Measurements from ENCODE around the gene IFI16. TPM values are rescaled to one million over a fixed set of nuclear protein-coding genes. Genes with fewer than 3 reads are reported as not detected.
"Not testable (repeated sequence)": the region's sequence is repeated elsewhere in the genome, so short reads cannot be mapped to it uniquely, and the experiment has no call there.

Gene IFI16
- total RNA-seq, 1 experiment from 2014 or later: 31.3 TPM

- CTCF ChIA-PET: no interaction called here
- no peak overlapping the region for H2AFZ ChIP-seq
- POLR2A ChIA-PET (ENCODE audit: unreplicated experiment): interaction anchor here (0.6 kb wide), 1 partner anchor 527 kb away, joined by 4 read pairs; no protein-coding TSS in a partner anchor
- no peaks in the 10 kb centered on the region; the same call in 1 of the 2 replicates for H3F3A ChIP-seq (ENCODE audit: insufficient read depth, low read depth)
- no TSS peak for BruUV-seq (replicated peaks)
- no peaks in the 10 kb centered on the region for H4K20me1 ChIP-seq (ENCODE audit: insufficient read depth)
- intact Hi-C loops (cut with micrococcal nuclease; ENCODE audit: unreplicated experiment): loop anchor here (10.0 kb wide), 1 partner anchor 1040 kb away; no protein-coding TSS in a partner anchor
- H3K9me2 ChIP-seq (ENCODE audit: insufficient read depth): no peaks in the 10 kb centered on the region
- TF ChIP-seq CTCF (conservative IDR thresholded peaks at IDR 0.05): no peak
- TF ChIP-seq EZH2 (IDR thresholded peaks at IDR 0.05; ENCODE audit: low read depth): no peak
- no peaks in the 10 kb centered on the region for H3K9me3 ChIP-seq (ENCODE audit: insufficient read depth, low read depth)
- no peaks in the 10 kb centered on the region for H3K79me2 ChIP-seq (ENCODE audit: low read depth)
- 0 out of 2 replicates have a peak, but pooled peaks cover 6% of the 10 kb centered on the region for H3K27me3 ChIP-seq (ENCODE audit: insufficient read depth, low read depth)
- no peak for DNase-seq
- no peaks in the 10 kb centered on the region for H3K4me1 ChIP-seq (replicated peaks; ENCODE audit: insufficient read depth)
- no peak overlapping the region for H3K4me3 ChIP-seq
- H3K36me3 ChIP-seq (ENCODE audit: low read depth): no peaks in the 10 kb centered on the region
- no peak overlapping the region for H3K4me2 ChIP-seq
- H3K27ac ChIP-seq: no peak overlapping the region
Observed at GRCh38 chr1:159005161-159005560, 4.5 kb upstream of the IFI16 start.

- H3K9me2 ChIP-seq (ENCODE audit: insufficient read depth): no peaks in the 10 kb centered on the region
- intact Hi-C loops (cut with micrococcal nuclease; ENCODE audit: unreplicated experiment): loop anchor here (10.0 kb wide), 1 partner anchor 1041 kb away; no protein-coding TSS in a partner anchor
- H3K36me3 ChIP-seq (ENCODE audit: low read depth): no peaks in the 10 kb centered on the region
- H3K9me3 ChIP-seq (ENCODE audit: insufficient read depth, low read depth): no peaks in the 10 kb centered on the region
- H3K79me2 ChIP-seq (ENCODE audit: low read depth): no peaks in the 10 kb centered on the region
- no TSS peak for BruUV-seq (replicated peaks)
- no peaks in the 10 kb centered on the region for H4K20me1 ChIP-seq (ENCODE audit: insufficient read depth)
- H3F3A ChIP-seq (ENCODE audit: insufficient read depth, low read depth): no peaks in the 10 kb centered on the region; the same call in 1 of the 2 replicates
- H3K4me2 ChIP-seq: no peak overlapping the region
- TF ChIP-seq CTCF (conservative IDR thresholded peaks at IDR 0.05) (no peak), EZH2 (IDR thresholded peaks at IDR 0.05; ENCODE audit: low read depth) (no peak)
- H3K4me1 ChIP-seq (replicated peaks; ENCODE audit: insufficient read depth): no peaks in the 10 kb centered on the region
- H3K4me3 ChIP-seq: no peak overlapping the region
- no peak for DNase-seq
- H3K27ac ChIP-seq: no peak overlapping the region
- 0 out of 2 replicates have a peak, but pooled peaks cover 6% of the 10 kb centered on the region for H3K27me3 ChIP-seq (ENCODE audit: insufficient read depth, low read depth)
- no peak overlapping the region for H2AFZ ChIP-seq
- ChIA-PET CTCF (no interaction called here), POLR2A (ENCODE audit: unreplicated experiment) (interaction anchor here (0.6 kb wide), 1 partner anchor 528 kb away, joined by 4 read pairs; no protein-coding TSS in a partner anchor)
Observed at GRCh38 chr1:159005676-159006075, 4.0 kb upstream of the IFI16 start.

DNA sequence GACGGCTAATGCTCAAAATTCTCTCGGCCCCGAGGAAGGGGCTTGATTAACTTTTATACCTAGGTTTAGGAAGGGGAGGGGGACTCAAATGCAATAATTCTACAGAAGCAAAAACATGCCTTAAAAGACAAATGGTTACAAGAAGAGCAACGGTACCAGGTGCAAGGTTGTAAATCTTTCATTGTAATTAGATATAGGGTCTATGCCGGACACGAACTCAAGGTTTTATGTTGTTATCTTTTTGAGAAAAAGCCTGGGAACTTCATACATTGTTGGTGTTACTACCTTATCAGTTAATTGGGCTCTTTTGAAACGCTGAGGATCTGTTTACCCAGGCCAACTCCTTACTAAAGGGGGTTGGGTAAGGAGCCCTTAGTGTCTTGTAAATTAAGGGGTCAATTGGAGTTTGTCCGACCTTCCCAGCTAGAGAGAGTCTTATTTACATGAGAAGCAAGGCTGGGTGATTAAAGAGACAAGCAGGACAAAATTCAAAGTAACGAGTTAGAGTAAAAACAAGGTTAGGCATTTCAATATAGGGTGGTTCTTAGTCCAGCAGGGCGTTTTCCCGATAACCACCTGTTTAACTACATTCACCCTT lies 3.4 kb upstream of the IFI16 start:
- H3K4me3 ChIP-seq; H3K27me3 ChIP-seq (ENCODE audit: insufficient read depth, low read depth); H3K4me2 ChIP-seq; H3K4me1 ChIP-seq (replicated peaks; ENCODE audit: insufficient read depth); CTCF ChIA-PET; H3K79me2 ChIP-seq (ENCODE audit: low read depth); BruUV-seq (replicated peaks); H3K36me3 ChIP-seq (ENCODE audit: low read depth); POLR2A ChIA-PET (ENCODE audit: unreplicated experiment); DNase-seq; H3K27ac ChIP-seq; H3K9me3 ChIP-seq (ENCODE audit: insufficient read depth, low read depth); H3F3A ChIP-seq (ENCODE audit: insufficient read depth, low read depth); H4K20me1 ChIP-seq (ENCODE audit: insufficient read depth); H2AFZ ChIP-seq; H3K9me2 ChIP-seq (ENCODE audit: insufficient read depth): not testable (repeated sequence)
- intact Hi-C loops (cut with micrococcal nuclease; ENCODE audit: unreplicated experiment): loop anchor here (10.0 kb wide), 1 partner anchor 1042 kb away; no protein-coding TSS in a partner anchor

Measured in PC-9 (cell line).